Activated CD4-positive, alpha-beta memory T cell treated with anti-CD3 and anti-CD28 coated beads for 36 hours (primary cell): ENCODE results near the gene ADAMTS10. TPM values are rescaled to one million over a fixed set of nuclear protein-coding genes. Genes with fewer than 3 reads are reported as not detected.

Experiments used
- CTCF ChIA-PET: fragments of 350-600 bp; sonication (Branson Sonifier 250); formaldehyde crosslinking; loops from one replicate; lab custom pipeline; 2021; ENCODE audit warnings: antibody characterized with exemption, inconsistent platforms; lab: Charles Lee
- POLR2A ChIA-PET: fragments of 350-600 bp; sonication (Branson Sonifier 250); formaldehyde crosslinking; loops from one replicate; lab custom pipeline; 2021; ENCODE audit warnings: antibody characterized with exemption; lab: Charles Lee
- DNase-seq: peaks from one replicate; pipeline ENCODE4 v3.0.0-alpha.2; 2020
- H3K27ac Mint-ChIP-seq: one replicate; pipeline ENCODE4 v1.8.0; 2021; ENCODE audit warnings: mixed read lengths
- H3K27me3 Mint-ChIP-seq: one replicate; pipeline ENCODE4 v1.8.0; 2021; ENCODE audit warnings: mixed read lengths
- H3K36me3 Mint-ChIP-seq: one replicate; pipeline ENCODE4 v1.8.0; 2021; ENCODE audit warnings: mixed read lengths
- H3K4me1 Mint-ChIP-seq: one replicate; pipeline ENCODE4 v1.8.0; 2021; ENCODE audit warnings: low read depth, mixed read lengths
- H3K4me3 Mint-ChIP-seq: one replicate; pipeline ENCODE4 v1.8.0; 2021; ENCODE audit warnings: mild to moderate bottlenecking, mixed read lengths
- H3K9me3 Mint-ChIP-seq: one replicate; pipeline ENCODE4 v1.8.0; 2021; ENCODE audit warnings: mixed read lengths
- intact Hi-C: fragments of 100-400 bp; cut with micrococcal nuclease; formaldehyde crosslinking; loops from one replicate; pipeline ENCODE4 v1.15.1; 2023
- total RNA-seq, 2 experiments: library from RNA; stranded (reverse); gene quantifications; one replicate each; pipeline ENCODE4 v1.2.3, GENCODE V29; 2021

The ADAMTS10 gene
- 1 to 10 TPM; 3.4 to 3.9 TPM for total RNA-seq

DNA sequence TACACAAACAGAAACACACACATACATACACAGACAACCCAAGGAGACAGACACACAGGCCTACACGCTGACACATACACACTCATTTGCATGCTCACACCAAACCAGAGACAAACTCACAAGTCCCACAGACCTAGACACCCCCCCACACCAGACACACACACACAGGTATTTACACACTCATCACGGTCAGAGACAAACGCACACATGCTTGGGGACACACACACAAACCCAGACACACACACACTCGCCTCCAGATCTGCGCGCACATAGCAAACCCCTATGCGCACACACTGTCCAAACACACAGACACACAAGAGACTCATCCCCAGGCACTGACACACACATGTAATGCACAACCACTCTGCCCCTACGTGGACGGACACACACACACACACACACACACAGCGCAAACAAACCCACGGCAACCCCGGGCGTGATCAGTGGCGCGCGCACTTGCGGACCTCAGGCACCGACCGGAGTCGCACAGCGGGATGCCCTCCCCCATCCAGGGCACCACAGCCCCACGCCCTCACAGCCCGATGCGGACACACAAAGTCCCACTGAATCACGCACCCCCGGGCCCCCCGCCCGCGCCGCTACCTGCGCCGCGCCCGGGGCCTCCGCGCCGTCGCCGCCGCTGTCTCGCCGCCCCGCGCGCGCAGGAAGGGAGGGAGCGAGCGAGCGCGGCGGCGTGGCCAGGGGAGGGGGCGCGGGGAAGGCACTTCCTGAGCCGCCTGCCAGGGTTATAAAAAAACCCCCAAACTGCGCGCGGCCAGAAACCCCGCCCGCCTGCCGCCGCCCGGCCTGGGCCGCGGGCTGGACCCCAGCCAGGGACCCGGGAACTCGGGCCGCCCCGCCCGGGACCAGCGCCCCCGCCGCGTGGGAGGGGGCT lies at the start of gene ADAMTS10:
TSS of gene ADAMTS10 (minus strand) at position 675 of the 895 bp plus-strand sequence. CDS start 5,005 bp downstream, outside the sequence.
- Mint-ChIP-seq H3K36me3 (peaks cover 2% of the 10 kb centered on the region), H3K4me1 (peaks cover 22% of the 10 kb centered on the region), H3K4me3 (peak within 1 kb of the TSS; percentile 77), H3K27ac (peak within 1 kb of the TSS; percentile 9), H3K9me3 (no peaks in the 10 kb centered on the region), H3K27me3 (peaks cover 3% of the 10 kb centered on the region)
- DNase-seq = peak; percentile 50
- CTCF ChIA-PET = no interaction called here
- intact Hi-C loops = no loop called here
- POLR2A ChIA-PET = no interaction called here

DNA sequence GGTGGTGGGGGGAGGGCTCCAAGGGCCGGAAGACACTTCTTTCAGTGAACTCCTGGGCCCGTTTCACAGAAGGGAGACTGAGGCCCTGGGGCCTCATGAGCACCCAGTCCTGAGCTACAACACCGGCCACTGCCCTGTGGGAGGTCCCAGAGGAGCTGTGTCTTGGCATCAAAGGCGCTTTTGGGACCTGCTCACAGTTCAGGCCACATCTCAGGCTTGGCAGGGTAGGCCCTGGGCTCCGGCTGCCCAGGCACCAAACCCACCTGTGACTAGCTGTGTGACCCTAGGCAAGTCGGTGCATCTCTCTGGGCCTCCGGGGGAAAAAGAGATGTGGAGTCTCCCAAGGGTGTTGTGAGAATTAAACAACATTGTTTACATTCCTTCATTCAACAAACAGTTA lies 49.4 kb upstream of the ADAMTS10 start:
- CTCF ChIA-PET = interaction anchor here (3.4 kb wide), 1 partner anchor 34 kb away, joined by 13 read pairs; no protein-coding TSS in a partner anchor
- H3K27ac Mint-ChIP-seq = no peak overlapping the region
- POLR2A ChIA-PET = no interaction called here
- no peaks in the 10 kb centered on the region for H3K36me3 Mint-ChIP-seq
- H3K4me1 Mint-ChIP-seq = peaks cover 20% of the 10 kb centered on the region
- H3K27me3 Mint-ChIP-seq = no peaks in the 10 kb centered on the region
- intact Hi-C loops = loop anchor here (10.0 kb wide), 1 partner anchor 425 kb away; the partner anchor contains the start of gene OR1M1
- H3K4me3 Mint-ChIP-seq = no peak overlapping the region
- DNase-seq = no peak
- H3K9me3 Mint-ChIP-seq = no peaks in the 10 kb centered on the region

DNA sequence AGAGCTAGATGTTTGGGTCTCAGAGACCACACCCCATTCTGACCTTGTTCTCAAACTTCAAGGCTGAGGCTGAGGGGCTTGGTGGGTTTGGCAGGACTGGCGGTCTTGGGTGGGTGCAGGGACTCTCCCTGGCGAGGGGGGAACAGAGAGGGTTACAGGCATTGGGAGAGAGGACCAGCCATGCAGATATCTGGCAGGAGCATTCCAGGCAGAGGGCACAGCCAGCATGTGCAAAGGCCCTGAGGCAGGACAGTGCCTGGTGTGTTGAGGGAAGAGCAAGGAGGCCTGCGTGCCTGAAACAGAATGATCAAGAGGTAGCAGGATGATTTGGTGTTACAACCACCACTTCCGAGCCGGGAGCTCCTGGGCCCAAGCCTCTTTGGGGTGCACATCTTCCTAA lies 47.4 kb upstream of the ADAMTS10 start:
- Mint-ChIP-seq H3K9me3 (no peaks in the 10 kb centered on the region), H3K4me1 (peaks cover 14% of the 10 kb centered on the region), H3K36me3 (no peaks in the 10 kb centered on the region), H3K27me3 (no peaks in the 10 kb centered on the region), H3K27ac (no peak overlapping the region), H3K4me3 (no peak overlapping the region)
- CTCF ChIA-PET = interaction anchor here (3.4 to 5.3 kb wide), 2 partner anchors 35 to 36 kb away, joined by 13 to 173 read pairs; no protein-coding TSS in a partner anchor
- no peak for DNase-seq
- intact Hi-C loops = loop anchor here (10.0 kb wide), 1 partner anchor 427 kb away; the partner anchor contains the start of gene OR1M1
- POLR2A ChIA-PET = no interaction called here

DNA sequence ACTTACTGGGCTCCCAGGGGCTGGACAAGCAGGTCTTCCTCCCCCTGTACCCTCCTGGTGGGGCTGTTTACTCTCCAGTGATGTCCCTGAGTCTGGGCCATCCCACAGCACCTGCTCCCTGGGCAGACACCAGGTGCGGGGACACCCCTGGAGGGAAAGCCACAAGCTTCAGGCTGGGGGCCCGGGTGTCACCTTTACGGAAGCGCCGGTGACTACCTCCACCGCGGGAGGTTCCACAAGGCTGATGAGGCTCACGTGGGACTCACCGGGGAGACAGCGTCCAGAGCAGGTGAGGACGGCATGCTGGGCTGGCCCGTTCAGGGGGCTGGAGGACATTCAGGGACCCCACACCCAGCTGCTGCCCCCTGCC lies 44.8 kb upstream of the ADAMTS10 start:
- intact Hi-C loops = loop anchor here (10.0 kb wide), 1 partner anchor 429 kb away; the partner anchor contains the start of gene OR1M1
- H3K27ac Mint-ChIP-seq = no peak overlapping the region
- ChIA-PET POLR2A (no interaction called here), CTCF (interaction anchor here (0.5 to 5.3 kb wide), 11 partner anchors 9 to 480 kb away, joined by 3 to 173 read pairs (median 4); no protein-coding TSS in a partner anchor)
- H3K9me3 Mint-ChIP-seq = no peaks in the 10 kb centered on the region
- DNase-seq = peak; percentile 44
- no peak overlapping the region for H3K4me3 Mint-ChIP-seq
- H3K27me3 Mint-ChIP-seq = no peaks in the 10 kb centered on the region
- H3K36me3 Mint-ChIP-seq = no peaks in the 10 kb centered on the region
- H3K4me1 Mint-ChIP-seq = peaks cover 14% of the 10 kb centered on the region

DNA sequence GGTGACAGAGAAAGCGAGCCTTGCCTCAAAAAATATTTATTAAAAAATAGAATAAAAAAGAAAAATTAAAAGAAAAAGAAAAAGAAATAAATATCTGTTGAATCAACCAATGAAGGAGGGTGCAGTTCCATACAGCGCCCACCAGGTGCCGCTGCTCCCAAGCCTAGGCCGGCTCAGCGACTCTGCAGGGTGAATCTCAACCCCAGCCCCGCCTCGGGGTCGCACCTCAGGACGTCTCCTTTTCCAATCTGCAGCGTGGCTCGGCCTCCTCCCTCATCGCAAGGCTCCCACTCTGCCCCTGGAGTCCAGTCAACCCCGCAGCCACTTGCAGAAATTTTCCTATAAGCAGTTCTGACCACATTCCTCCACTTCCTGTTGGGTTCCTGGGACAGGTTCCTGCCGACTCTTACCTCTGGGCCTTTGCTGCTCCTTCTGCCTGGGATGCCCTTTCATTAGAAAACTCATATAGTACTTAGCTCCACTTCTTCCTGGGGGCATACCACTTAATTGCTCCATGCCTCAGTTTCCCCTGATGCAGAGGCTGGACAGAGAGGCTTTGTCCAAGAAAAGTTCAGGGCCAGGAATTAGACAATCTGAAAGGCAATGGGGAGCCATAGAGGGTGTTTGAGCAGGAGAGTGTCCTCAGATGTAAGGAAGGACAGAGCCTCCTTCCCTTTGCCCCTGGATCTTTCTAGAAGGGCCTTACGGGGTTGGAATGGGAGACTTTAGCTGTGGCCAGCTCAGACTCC lies 44.2 kb upstream of the ADAMTS10 start:
- Mint-ChIP-seq H3K9me3 (no peaks in the 10 kb centered on the region), H3K36me3 (no peaks in the 10 kb centered on the region), H3K4me3 (peak overlapping the region; percentile 25), H3K27me3 (no peaks in the 10 kb centered on the region), H3K4me1 (peaks cover 14% of the 10 kb centered on the region), H3K27ac (no peak overlapping the region)
- CTCF ChIA-PET = interaction anchor here (0.6 to 5.3 kb wide), 17 partner anchors 9 to 550 kb away, joined by 3 to 173 read pairs (median 4); partner anchors contain the start of gene ACTL9
- intact Hi-C loops = loop anchor here (1.0 to 10.0 kb wide), 2 partner anchors 40 to 430 kb away; partner anchors contain the start of gene OR1M1
- peak; percentile 72 for DNase-seq
- POLR2A ChIA-PET = no interaction called here

DNA sequence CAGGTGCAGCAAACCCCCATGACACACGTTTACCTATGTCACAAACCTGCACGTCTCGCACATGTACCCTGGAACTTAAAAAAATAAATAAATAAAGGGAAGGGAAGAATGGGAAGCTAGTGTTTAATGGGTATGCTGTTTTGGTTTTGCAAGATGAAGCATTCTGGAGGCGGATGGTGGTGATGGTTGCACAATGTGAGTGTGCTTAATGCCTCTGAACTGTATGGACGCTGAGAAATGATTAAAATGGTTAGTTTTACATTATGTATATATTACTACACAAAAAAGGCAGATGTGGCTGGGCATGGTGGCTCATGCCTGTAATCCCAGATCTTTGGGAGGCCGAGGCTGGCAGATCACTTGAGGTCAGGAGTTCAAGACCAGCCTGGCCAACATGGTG lies 37.7 kb upstream of the ADAMTS10 start:
- Mint-ChIP-seq H3K9me3 (no peaks in the 10 kb centered on the region), H3K27ac (no peak overlapping the region), H3K36me3 (no peaks in the 10 kb centered on the region), H3K4me1 (no peaks in the 10 kb centered on the region), H3K4me3 (no peak overlapping the region), H3K27me3 (peaks cover 12% of the 10 kb centered on the region)
- no peak for DNase-seq
- POLR2A ChIA-PET = no interaction called here
- intact Hi-C loops = no loop called here
- CTCF ChIA-PET = no interaction called here

DNA sequence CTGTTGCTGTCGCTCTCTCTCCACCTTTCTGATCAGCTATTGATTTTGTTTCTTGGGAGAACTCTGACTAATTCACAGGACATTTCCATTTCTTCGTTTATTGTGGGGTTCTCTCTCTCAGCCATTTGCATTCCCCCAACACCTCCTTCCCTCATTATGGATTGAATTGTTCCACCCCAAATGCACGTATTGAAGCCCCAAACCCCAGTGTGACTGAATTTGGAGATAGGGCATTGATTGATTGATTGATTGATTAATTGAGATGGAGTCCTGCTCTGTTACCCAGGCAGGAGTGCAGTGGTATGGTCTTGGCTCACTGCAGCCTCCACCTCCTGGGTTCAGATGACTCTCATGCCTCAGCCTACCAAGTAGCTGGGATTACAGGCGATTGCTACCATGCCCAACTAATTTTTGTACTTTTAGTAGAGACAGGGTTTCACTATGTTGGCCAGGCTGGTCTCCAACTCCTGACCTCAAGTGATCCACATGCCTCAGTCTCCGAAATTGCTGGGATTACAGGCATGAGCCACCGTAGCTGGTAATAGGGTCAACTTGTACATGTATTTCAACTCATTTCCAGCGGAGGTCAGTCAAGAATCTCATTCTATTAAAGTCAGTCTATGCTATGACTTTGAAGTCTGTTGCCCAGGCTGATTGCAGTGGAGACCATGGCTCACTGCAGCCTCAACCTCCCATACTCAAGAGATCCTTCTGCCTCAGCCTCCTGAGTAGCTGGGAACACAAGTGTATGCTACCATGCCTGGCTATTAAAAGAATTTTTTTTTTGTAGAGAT lies 33.5 kb upstream of the ADAMTS10 start:
- intact Hi-C loops = no loop called here
- CTCF ChIA-PET = interaction anchor here (0.9 kb wide), 1 partner anchor 63 kb away, joined by 4 read pairs; no protein-coding TSS in a partner anchor
- peaks cover 6% of the 10 kb centered on the region for H3K9me3 Mint-ChIP-seq
- peaks cover 18% of the 10 kb centered on the region for H3K27me3 Mint-ChIP-seq
- H3K4me1 Mint-ChIP-seq = no peaks in the 10 kb centered on the region
- POLR2A ChIA-PET = no interaction called here
- no peak for DNase-seq
- H3K36me3 Mint-ChIP-seq = no peaks in the 10 kb centered on the region
- H3K27ac Mint-ChIP-seq = no peak overlapping the region
- H3K4me3 Mint-ChIP-seq = no peak overlapping the region

DNA sequence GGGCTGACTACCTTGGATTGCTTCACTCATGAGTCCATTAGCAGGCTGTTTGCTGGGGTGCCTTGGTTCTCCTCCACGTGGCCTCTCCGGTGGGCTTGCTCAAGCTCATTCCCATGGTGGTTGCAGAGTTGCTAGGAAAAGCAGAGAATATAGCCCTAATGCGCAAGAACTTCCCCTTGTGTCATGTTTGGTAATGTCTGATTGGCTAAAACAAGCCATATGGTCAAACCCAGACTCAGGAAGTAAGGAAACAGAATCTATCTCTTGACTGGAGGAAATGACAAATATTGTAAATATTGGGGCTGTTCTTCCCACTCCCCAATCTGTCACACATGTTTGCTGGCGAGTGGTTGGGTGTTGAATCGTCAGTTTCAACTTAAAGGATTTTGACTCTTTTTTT lies 32.0 kb upstream of the ADAMTS10 start:
- peaks cover 6% of the 10 kb centered on the region for H3K9me3 Mint-ChIP-seq
- peaks cover 23% of the 10 kb centered on the region for H3K27me3 Mint-ChIP-seq
- POLR2A ChIA-PET = no interaction called here
- intact Hi-C loops = no loop called here
- no peak for DNase-seq
- no peak overlapping the region for H3K4me3 Mint-ChIP-seq
- CTCF ChIA-PET = interaction anchor here (1.0 to 2.3 kb wide), 11 partner anchors 11 to 62 kb away, joined by 3 to 18 read pairs (median 6); partner anchors contain the start of gene NFILZ
- no peaks in the 10 kb centered on the region for H3K36me3 Mint-ChIP-seq
- no peak overlapping the region for H3K27ac Mint-ChIP-seq
- H3K4me1 Mint-ChIP-seq = peaks cover 3% of the 10 kb centered on the region

DNA sequence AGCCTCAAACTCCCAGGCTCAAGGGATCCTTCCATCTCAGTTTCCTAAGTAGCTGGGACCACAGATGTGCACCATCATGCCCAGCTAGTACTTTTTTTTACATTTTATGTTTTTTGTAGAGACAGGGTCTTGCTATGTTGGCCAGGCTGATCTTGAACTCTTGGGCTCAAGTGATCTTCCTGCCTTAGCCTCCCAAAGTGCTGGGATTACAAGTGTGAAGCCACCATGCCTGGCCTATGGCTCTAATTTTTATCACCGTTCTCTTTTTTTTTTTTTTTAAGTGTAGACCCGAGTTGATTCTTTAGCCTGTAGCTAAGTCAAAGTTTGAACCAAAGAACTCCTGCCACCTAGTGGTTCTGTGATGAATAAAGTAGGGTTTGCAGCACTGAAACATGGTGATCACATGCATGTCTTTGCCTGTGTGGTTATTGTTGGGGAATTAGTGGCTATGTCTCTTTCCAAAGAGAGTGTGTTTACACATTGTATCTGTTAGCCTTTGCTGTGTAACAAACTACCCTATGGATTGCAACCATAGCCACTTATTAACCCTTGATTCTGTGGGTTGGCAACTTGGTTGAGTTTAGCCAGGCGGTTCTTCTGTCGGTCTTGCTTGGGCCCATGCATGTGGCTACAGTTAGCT lies 31.5 kb upstream of the ADAMTS10 start:
- intact Hi-C loops = no loop called here
- no peak for DNase-seq
- peaks cover 3% of the 10 kb centered on the region for H3K4me1 Mint-ChIP-seq
- H3K36me3 Mint-ChIP-seq = no peaks in the 10 kb centered on the region
- H3K9me3 Mint-ChIP-seq = peaks cover 6% of the 10 kb centered on the region
- CTCF ChIA-PET = interaction anchor here (0.8 to 2.3 kb wide), 19 partner anchors 9 to 288 kb away, joined by 3 to 18 read pairs (median 4); partner anchors contain the start of genes MARCHF2, MYO1F and NFILZ
- H3K27me3 Mint-ChIP-seq = peaks cover 24% of the 10 kb centered on the region
- no peak overlapping the region for H3K27ac Mint-ChIP-seq
- H3K4me3 Mint-ChIP-seq = no peak overlapping the region
- POLR2A ChIA-PET = no interaction called here

DNA sequence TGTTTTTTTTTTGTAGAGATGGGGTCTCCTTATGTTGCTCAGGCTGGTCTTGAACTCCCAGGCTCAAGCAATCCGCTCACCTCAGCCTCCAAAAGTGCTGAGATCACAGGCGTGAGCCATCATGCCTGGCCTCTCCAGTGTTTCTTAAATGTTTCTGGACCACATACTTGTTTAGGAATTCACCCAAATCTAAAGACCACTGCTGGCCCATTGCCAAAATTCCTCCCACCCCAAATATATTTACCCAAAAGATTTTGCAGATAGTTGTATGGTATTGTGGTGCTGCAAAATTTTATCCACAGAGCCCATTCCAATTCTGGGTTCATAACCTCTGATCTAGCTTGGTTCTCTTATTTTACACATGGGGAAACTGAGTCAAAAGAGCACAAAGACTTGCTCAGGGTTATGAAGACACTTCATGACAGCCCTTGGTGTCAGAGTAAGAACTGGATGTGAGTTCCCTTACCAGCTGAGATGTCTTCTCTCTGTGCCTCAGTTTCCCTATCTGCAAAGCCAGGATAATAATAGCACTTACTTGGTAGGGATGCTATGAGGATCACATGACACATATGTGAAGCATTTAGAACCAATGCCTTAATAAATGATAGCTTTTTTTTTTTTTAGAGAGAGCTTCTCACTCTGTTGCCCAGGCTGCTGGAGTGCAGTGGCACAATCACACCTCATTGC lies 30.8 kb upstream of the ADAMTS10 start:
- peaks cover 3% of the 10 kb centered on the region for H3K4me1 Mint-ChIP-seq
- no peaks in the 10 kb centered on the region for H3K36me3 Mint-ChIP-seq
- H3K27me3 Mint-ChIP-seq = peaks cover 22% of the 10 kb centered on the region
- no peak overlapping the region for H3K4me3 Mint-ChIP-seq
- H3K9me3 Mint-ChIP-seq = peaks cover 6% of the 10 kb centered on the region
- no peak for DNase-seq
- ChIA-PET CTCF (interaction anchor here (0.6 to 2.3 kb wide), 21 partner anchors 8 to 557 kb away, joined by 3 to 18 read pairs (median 4); partner anchors contain the start of genes MARCHF2, MYO1F and NFILZ), POLR2A (no interaction called here)
- intact Hi-C loops = no loop called here
- H3K27ac Mint-ChIP-seq = no peak overlapping the region
